ENCODE results near the gene APOBEC3H. TPM values are rescaled to one million over a fixed set of nuclear protein-coding genes. Genes with fewer than 3 reads are reported as not detected.
A peak's percentile ranks its signal among the peaks of the same experiment; 100 is the strongest.

Gene APOBEC3H
- total and polyA plus RNA-seq, 2 experiments from 2014 or later: not detected

DNA sequence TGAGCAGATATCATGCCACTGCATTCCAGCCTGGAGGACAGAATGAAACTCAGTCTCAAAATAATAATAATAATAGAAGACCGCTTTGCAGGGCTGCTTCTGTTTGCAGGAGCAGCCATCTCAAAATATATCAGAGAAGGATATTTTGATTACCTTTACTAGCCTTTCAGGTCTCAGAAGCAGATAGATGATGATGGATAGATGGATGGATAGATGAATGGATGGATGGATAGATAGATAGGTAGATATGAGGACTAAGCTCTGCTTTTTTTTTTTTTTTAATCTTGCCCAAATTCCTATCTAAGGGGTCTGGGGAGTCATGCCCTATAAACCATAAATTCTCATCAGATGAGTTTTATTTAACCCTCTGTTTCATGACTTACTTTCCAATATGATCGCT, 18.5 kb downstream of the APOBEC3H start (continued):
- TF ChIP-seq, protein P1, sequence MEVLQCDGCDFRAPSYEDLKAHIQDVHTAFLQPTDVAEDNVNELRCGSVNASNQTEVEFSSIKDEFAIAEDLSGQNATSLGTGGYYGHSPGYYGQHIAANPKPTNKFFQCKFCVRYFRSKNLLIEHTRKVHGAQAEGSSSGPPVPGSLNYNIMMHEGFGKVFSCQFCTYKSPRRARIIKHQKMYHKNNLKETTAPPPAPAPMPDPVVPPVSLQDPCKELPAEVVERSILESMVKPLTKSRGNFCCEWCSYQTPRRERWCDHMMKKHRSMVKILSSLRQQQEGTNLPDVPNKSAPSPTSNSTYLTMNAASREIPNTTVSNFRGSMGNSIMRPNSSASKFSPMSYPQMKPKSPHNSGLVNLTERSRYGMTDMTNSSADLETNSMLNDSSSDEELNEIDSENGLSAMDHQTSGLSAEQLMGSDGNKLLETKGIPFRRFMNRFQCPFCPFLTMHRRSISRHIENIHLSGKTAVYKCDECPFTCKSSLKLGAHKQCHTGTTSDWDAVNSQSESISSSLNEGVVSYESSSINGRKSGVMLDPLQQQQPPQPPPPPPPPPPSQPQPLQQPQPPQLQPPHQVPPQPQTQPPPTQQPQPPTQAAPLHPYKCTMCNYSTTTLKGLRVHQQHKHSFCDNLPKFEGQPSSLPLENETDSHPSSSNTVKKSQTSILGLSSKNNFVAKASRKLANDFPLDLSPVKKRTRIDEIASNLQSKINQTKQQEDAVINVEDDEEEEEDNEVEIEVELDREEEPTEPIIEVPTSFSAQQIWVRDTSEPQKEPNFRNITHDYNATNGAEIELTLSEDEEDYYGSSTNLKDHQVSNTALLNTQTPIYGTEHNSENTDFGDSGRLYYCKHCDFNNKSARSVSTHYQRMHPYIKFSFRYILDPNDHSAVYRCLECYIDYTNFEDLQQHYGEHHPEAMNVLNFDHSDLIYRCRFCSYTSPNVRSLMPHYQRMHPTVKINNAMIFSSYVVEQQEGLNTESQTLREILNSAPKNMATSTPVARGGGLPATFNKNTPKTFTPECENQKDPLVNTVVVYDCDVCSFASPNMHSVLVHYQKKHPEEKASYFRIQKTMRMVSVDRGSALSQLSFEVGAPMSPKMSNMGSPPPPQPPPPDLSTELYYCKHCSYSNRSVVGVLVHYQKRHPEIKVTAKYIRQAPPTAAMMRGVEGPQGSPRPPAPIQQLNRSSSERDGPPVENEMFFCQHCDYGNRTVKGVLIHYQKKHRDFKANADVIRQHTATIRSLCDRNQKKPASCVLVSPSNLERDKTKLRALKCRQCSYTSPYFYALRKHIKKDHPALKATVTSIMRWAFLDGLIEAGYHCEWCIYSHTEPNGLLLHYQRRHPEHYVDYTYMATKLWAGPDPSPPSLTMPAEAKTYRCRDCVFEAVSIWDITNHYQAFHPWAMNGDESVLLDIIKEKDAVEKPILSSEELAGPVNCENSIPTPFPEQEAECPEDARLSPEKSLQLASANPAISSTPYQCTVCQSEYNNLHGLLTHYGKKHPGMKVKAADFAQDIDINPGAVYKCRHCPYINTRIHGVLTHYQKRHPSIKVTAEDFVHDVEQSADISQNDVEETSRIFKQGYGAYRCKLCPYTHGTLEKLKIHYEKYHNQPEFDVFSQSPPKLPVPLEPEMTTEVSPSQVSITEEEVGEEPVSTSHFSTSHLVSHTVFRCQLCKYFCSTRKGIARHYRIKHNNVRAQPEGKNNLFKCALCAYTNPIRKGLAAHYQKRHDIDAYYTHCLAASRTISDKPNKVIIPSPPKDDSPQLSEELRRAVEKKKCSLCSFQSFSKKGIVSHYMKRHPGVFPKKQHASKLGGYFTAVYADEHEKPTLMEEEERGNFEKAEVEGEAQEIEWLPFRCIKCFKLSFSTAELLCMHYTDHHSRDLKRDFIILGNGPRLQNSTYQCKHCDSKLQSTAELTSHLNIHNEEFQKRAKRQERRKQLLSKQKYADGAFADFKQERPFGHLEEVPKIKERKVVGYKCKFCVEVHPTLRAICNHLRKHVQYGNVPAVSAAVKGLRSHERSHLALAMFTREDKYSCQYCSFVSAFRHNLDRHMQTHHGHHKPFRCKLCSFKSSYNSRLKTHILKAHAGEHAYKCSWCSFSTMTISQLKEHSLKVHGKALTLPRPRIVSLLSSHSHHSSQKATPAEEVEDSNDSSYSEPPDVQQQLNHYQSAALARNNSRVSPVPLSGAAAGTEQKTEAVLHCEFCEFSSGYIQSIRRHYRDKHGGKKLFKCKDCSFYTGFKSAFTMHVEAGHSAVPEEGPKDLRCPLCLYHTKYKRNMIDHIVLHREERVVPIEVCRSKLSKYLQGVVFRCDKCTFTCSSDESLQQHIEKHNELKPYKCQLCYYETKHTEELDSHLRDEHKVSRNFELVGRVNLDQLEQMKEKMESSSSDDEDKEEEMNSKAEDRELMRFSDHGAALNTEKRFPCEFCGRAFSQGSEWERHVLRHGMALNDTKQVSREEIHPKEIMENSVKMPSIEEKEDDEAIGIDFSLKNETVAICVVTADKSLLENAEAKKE (CRISPR knock-in tag; IDR thresholded peaks at IDR 0.05): no peak

DNA sequence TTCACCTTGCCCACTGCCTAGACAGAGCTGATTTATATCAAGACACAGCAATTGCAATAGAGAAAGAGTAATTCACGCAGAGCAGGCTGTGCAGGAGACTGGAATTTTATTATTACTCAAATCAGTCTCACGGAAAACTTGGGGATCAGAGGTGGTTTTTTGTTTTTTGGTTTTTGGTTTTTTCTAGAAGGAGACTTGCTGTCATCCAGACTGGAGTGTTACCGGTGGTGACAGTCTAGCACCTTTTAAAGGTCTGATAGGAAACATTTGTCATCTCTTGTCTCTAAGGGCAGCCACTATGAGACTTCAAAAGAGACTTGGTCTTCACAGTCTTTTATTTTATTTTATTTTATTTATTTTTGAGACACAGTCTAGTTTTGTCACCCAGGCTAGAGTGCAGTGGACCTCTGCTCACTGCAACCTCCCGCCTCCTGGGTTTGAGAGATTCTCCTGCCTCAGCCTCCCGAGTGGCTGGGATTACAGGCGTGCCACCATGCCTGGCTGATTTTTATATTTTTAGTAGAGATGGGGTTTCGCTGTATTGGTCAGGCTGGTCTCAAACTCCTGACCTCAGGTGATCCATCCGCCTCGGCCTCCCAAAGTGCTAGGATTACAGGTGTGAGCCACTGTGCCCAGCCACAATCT, 19.1 kb downstream of the APOBEC3H start:
- H2AFZ ChIP-seq: no peak overlapping the region
- H3K4me3 Mint-ChIP-seq: no peak overlapping the region
- no peaks in the 10 kb centered on the region for H3K36me3 ChIP-seq (ENCODE audit: insufficient read depth)
- H3K27ac Mint-ChIP-seq: no peak overlapping the region
- peaks cover 37% of the 10 kb centered on the region for H3K27me3 ChIP-seq (ENCODE audit: insufficient read depth)
- H3K27ac ChIP-seq (ENCODE audit: low read depth): no peak overlapping the region
- no peak overlapping the region for H3K4me3 ChIP-seq
- H3K79me2 ChIP-seq (replicated peaks; ENCODE audit: insufficient read depth): no peaks in the 10 kb centered on the region
- H3K9me2 ChIP-seq (ENCODE audit: insufficient read depth): no peaks in the 10 kb centered on the region
- H3K9me3 Mint-ChIP-seq: no peaks in the 10 kb centered on the region
- H3K4me2 ChIP-seq: 0 out of 2 replicates have a peak overlapping the region, but pooled peaks have one; percentile 65
- H3K4me1 Mint-ChIP-seq: peaks cover 38% of the 10 kb centered on the region
- peaks cover 14% of the 10 kb centered on the region for H3F3A ChIP-seq (replicated peaks; ENCODE audit: low read depth)
- H4K20me1 ChIP-seq (replicated peaks; ENCODE audit: insufficient read depth): no peaks in the 10 kb centered on the region
- H3K4me1 ChIP-seq (ENCODE audit: insufficient read depth): peaks cover 13% of the 10 kb centered on the region
- ATAC-seq (no peak), DNase-seq (ENCODE audit: low spot score) (no peak)
- no peaks in the 10 kb centered on the region for H3K36me3 Mint-ChIP-seq (ENCODE audit: low read depth)
- H3K27me3 Mint-ChIP-seq (ENCODE audit: insufficient read depth, low read depth, poor library complexity): peaks cover 12% of the 10 kb centered on the region
- TF ChIP-seq POLR2AphosphoS5 (IDR thresholded peaks at IDR 0.05; ENCODE audit: low read depth) (no peak), ZNF114 (CRISPR knock-in tag; IDR thresholded peaks at IDR 0.05) (no peak), STAT1 (IDR thresholded peaks at IDR 0.05; ENCODE audit: unreplicated experiment) (no peak), EZH2phosphoT487 (IDR thresholded peaks at IDR 0.05; ENCODE audit: unreplicated experiment) (no peak)
- TF ChIP-seq, protein P2, sequence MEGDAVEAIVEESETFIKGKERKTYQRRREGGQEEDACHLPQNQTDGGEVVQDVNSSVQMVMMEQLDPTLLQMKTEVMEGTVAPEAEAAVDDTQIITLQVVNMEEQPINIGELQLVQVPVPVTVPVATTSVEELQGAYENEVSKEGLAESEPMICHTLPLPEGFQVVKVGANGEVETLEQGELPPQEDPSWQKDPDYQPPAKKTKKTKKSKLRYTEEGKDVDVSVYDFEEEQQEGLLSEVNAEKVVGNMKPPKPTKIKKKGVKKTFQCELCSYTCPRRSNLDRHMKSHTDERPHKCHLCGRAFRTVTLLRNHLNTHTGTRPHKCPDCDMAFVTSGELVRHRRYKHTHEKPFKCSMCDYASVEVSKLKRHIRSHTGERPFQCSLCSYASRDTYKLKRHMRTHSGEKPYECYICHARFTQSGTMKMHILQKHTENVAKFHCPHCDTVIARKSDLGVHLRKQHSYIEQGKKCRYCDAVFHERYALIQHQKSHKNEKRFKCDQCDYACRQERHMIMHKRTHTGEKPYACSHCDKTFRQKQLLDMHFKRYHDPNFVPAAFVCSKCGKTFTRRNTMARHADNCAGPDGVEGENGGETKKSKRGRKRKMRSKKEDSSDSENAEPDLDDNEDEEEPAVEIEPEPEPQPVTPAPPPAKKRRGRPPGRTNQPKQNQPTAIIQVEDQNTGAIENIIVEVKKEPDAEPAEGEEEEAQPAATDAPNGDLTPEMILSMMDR (conservative IDR thresholded peaks at IDR 0.05; ENCODE audit: low read depth in 2 of 2): no peak
- TF ChIP-seq, protein P3, sequence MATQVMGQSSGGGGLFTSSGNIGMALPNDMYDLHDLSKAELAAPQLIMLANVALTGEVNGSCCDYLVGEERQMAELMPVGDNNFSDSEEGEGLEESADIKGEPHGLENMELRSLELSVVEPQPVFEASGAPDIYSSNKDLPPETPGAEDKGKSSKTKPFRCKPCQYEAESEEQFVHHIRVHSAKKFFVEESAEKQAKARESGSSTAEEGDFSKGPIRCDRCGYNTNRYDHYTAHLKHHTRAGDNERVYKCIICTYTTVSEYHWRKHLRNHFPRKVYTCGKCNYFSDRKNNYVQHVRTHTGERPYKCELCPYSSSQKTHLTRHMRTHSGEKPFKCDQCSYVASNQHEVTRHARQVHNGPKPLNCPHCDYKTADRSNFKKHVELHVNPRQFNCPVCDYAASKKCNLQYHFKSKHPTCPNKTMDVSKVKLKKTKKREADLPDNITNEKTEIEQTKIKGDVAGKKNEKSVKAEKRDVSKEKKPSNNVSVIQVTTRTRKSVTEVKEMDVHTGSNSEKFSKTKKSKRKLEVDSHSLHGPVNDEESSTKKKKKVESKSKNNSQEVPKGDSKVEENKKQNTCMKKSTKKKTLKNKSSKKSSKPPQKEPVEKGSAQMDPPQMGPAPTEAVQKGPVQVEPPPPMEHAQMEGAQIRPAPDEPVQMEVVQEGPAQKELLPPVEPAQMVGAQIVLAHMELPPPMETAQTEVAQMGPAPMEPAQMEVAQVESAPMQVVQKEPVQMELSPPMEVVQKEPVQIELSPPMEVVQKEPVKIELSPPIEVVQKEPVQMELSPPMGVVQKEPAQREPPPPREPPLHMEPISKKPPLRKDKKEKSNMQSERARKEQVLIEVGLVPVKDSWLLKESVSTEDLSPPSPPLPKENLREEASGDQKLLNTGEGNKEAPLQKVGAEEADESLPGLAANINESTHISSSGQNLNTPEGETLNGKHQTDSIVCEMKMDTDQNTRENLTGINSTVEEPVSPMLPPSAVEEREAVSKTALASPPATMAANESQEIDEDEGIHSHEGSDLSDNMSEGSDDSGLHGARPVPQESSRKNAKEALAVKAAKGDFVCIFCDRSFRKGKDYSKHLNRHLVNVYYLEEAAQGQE (IDR thresholded peaks at IDR 0.05; ENCODE audit: unreplicated experiment): no peak
